SH-SY5Y (cell line): ENCODE results near the gene JAZF1.

Source experiments
- GATA2 ChIP-seq: IDR thresholded peaks from 2 replicates; pipeline ENCODE4 v1.6.1; 2011; ENCODE audit warnings: mild to moderate bottlenecking, low read depth, low read length
- GATA3 ChIP-seq: IDR thresholded peaks from 2 replicates; pipeline ENCODE4 v1.6.1; 2011; ENCODE audit warnings: low read depth, mild to moderate bottlenecking, low read length, moderate library complexity

- TF ChIP-seq GATA2 (no peak), GATA3 (no peak)
These were observed 20.0 kb downstream of the JAZF1 start for GRCh38 chr7:28160551-28160991.
